ENCODE measurements around the gene PIGB. TPM values are rescaled to one million over a fixed set of nuclear protein-coding genes. Genes with fewer than 3 reads are reported as not detected.
"Not testable (repeated sequence)": the region's sequence is repeated elsewhere in the genome, so short reads cannot be mapped to it uniquely, and the experiment has no call there.

PIGB gene
- polyA plus RNA-seq, 3 donors, result 18.3 to 25.2 (median 18.7) TPM

DNA sequence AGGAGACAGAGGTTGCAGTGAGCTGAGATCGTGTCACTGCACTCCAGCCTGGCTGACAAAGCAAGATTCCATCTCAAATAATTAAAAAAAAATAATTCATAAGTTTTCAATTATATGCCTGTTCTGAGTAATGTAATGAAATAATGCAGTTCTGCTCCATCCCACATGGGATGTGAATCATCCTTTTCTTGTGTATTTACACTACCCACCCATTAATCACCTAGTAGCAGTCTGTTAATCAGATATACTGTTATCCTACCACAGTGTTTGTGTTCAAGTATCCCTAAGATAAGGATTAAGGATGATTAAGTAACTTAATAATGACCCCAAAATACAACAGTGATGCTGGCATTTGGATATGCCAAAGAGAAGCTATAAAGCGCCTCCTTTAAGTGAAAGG, 38.8 kb downstream of the PIGB start:
- DNase-seq (ENCODE audit: extremely low read depth in 1 of 11, low read depth in 9 of 11, low spot score in 4 of 11), result no peak

DNA sequence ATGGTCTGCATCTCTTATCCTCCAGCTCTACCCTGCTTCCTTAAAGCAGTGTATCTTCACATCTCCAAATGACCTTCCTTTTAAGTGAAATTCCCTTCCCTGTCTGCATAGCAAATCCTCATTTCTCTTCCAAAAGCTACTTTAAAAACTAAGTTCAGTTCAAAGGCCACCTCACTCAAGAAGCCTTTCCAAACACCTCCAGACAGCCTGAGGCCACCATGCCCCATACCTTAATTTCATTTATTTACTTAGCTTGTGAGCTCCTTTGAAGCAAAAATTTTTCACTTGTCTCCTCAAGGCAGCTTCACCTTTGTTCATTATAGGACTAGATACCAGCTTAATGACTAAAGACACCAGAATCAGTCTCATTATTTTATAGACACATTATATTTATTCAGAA, 39.4 kb downstream of the PIGB start:
- no peak for DNase-seq (ENCODE audit: extremely low read depth in 1 of 11, low read depth in 9 of 11, low spot score in 4 of 11)

DNA sequence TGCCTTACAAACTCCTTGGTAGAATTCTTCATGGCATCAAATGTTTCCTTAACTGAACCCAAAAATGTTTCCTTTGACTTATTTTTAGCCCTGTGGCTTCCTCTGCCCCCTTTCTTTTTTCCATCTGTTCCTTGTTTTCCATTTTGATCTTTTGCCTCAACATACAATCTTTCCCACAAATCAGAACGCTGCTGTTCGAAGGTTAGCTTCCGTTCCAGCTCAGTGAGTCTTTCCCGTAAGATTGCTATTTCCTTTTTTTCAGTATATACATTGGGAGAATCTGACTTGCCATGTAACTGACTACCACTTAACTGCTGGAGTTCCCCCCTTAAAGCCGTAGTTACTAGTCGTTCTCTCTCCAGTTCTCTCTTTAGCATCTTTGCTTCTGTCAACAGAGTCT, 41.2 kb downstream of the PIGB start:
- DNase-seq (ENCODE audit: extremely low read depth in 1 of 11, low read depth in 9 of 11, low spot score in 4 of 11), result no peak

DNA sequence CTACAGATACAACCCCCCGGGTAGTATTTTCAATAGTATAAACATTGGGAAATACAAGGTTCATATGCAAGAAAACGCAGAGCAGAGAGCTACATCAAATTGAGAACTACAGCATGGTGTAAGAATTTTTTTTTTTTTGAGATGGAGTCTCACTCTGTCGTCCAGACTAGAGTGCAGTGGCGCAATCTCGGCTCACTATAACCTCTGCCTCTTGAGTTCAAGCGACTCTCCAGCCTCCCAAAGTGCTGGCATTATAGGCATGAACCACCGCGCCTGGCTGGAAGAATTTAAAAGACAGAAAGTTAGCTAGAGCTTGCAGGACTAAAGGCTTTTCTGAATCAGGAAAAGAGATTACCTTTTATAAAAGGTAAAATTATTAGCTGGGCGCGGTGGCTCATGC, 42.0 kb downstream of the PIGB start:
- DNase-seq (ENCODE audit: extremely low read depth in 1 of 11, low read depth in 9 of 11, low spot score in 4 of 11), result no peak

DNA sequence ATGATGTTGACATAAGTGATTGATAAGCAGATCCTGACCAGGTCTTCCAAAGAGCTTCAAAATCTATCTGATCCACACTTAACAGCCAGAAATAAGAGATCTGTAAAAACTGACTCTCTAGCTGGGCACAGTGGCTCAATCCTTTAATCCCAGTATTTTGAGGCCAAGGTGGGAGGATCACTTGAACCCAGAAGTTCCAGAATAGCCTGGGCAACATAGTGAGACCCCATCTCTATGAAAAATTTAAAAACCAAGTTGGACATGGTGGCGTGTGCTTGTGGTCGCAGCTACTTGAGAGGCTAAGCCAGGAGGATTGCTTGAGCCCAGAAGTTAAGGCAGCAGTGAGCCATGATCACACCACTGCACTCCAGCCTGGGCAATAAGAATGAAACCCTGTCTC, 43.6 kb downstream of the PIGB start:
- DNase-seq (ENCODE audit: extremely low read depth in 1 of 11, low read depth in 9 of 11, low spot score in 4 of 11), result no peak

DNA sequence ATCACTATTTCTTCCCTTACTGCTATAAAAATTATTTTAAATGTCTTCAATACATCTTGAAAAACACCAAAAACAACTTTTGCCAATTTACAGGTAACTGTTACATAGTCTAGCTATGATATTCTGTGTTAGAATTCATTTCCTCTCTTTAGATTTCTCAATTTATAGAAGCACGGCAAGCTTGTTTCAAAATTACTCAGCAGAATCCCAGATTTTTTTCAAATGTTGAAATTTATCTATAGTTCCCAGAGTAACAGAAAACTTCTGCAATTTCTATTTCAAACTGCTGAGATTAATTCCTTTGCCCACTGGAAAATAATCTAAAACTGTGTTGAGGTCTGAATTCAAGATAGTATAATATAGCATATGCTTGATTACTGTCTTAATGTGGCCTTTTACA, 48.0 kb downstream of the PIGB start:
- no peak for DNase-seq (ENCODE audit: extremely low read depth in 1 of 11, low read depth in 9 of 11, low spot score in 4 of 11)

DNA sequence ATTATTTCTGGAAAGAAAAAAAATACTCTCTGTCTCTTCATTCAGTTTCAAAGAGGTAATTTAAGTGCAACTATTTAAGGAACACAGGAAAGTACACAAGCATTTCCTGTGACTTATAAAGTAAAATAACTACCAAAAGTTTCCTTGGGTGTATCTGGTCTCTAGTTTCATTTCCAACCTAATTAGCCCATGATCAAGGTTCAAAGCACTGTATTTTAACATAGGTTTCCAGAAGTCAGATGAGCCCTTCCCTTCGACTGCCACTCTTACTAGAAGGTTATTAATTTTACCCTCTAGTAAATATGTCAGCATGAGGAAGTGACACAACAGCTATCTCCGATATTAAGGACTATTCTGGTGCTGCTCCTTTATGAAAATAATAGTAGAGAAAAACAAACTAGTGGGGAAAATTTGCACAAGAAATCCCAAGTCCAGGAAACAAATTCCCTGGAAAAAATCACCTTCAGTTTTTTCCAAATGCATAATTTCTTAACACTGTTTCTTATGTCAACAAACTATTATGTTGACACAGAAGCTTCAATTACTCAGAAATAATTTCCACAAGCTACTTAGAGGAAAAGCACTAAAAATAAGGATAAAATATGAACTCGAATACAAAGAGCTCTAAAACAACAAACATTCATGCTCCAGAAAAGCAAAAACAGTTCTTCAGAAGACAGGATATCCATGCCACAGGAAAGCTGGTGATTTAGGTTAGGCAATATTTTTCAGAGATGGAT, 53.8 kb downstream of the PIGB start:
- no peak for DNase-seq (ENCODE audit: extremely low read depth in 1 of 11, low read depth in 9 of 11, low spot score in 4 of 11)

DNA sequence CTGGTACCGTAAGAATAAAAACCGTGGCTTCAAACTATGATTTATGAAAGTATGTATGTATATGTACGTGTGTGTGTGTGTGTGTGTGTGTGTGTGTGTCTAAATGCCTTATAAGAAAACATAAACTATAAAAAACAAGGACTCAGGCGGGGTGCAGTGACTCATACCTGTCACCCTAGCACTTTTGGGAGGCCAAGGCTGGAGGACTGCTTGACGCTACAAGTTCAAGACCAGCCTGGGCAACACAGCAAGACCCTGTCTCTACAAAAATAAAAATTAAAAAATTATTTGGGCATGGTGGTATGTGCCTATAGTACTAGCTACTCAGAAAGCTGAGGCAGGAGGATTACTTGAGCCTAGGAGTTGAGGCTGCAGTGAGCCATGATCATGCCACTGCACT, 60.1 kb downstream of the PIGB start:
- no peak for DNase-seq (ENCODE audit: extremely low read depth in 1 of 11, low read depth in 9 of 11, low spot score in 4 of 11)

DNA sequence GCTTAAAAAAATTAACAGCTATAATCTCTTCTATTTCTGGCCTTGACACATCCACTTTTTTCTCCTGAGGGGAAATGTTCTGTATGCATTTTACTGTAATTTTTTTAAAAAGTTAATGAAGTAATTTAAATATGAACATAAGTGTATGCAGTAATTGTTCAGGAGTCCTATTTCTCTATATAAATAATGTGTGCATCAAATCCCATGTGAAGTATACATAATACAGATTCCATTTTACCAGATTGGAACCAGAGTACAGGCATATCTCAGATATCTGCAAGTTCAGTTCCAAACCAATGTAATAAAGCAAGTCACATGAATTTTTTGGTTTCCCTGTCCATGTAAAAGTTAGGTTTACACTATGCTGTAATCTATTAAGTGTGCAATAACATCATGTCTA, 62.6 kb downstream of the PIGB start:
- DNase-seq (ENCODE audit: extremely low read depth in 1 of 11, low read depth in 9 of 11, low spot score in 4 of 11), result no peak

DNA sequence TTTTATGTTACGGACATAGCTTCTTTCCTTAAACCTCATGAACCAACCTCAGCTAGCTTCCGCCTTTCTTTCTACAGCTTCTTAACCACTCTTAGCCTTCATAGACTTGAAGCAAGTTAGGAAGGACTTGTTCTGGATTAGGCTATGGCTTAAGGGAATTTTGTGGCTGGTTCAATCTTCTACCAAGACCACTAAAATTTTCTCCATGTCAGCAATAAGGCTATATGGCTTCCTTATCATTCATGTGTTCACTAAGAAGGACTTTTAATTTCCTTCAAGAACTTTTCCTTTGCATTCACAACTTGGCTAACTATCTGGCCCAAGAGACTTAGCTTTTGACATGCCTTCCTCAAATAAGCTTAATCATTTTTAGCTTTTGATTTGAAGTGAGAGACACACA, 64.7 kb downstream of the PIGB start:
- no peak for DNase-seq (ENCODE audit: extremely low read depth in 1 of 11, low read depth in 9 of 11, low spot score in 4 of 11)

DNA sequence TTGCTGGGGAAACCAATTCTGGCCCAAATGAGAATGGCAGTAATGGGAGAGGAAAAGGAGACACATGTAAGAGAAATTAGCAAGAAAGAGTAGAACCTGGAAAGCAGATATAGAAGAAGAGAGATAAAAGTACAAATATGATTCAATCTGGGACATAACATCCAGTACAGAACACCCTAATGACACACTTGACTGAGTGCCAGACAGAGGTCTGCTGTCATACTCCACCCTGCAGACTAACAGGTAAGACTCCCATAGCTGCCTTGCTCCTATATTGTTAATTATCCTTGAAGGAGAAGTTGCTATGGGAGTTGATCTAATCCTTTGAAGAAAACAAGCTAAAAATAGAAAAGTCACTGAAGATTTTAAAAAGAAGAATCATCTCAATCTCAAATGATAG, 68.0 kb downstream of the PIGB start:
- DNase-seq (ENCODE audit: extremely low read depth in 1 of 11, low read depth in 9 of 11, low spot score in 4 of 11), result no peak

DNA sequence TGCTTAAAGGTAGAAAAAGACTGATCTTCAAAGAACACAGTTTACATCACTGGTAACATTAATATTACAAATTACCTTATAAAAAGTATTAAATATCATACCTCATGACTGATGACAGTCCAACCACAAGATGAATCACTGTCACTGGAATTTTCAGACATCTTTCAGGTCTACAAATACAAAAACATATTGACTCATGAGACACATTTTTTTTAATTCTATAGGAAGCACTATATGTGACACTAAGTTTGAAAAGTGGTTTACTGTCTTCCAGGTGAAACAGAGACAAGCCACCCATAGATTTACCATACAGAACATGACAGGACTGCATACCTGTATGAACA, 70.2 kb downstream of the PIGB start:
- no peak for DNase-seq (ENCODE audit: extremely low read depth in 1 of 11, low read depth in 9 of 11, low spot score in 4 of 11)

DNA sequence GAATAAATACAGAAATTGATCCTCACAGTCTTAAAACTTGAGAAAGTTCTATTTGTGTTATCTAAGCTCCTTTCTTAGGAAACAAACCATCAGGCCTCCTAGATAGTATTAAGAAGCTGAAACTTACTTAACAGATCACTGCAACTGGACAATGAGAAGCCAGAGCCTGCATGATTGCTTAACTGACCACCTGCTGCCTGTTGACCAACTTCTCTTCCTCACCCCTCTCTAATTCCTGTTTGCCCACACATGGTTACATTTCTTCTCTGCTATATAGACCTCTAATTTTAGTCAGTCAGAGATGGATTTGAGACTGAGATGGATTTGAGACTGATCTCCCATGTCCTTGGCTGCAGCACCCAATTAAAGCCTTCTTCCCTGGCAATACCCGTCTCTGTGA, 75.7 kb downstream of the PIGB start:
- DNase-seq (ENCODE audit: extremely low read depth in 1 of 11, low read depth in 9 of 11, low spot score in 4 of 11), result no peak

DNA sequence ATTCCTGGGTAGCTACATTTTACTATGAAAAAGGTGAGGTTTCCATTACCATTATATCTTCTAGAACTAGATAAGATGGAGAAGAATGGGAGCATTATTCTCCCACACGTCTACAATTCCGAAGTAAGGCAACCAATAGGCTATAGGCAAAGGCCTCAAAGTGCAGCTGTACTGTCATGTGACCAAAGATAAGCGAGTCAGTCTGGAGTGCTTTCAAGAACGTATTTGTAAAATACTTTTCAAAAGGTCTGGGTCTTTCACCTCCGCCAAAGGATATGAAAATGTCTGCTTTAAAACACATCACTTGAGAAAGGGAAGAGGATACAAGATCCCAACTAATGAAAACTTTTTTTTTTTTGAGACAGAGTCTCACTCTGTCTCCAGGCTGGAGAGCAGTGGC, 79.2 kb downstream of the PIGB start:
- DNase-seq (ENCODE audit: extremely low read depth in 1 of 11, low read depth in 9 of 11, low spot score in 4 of 11), result no peak

DNA sequence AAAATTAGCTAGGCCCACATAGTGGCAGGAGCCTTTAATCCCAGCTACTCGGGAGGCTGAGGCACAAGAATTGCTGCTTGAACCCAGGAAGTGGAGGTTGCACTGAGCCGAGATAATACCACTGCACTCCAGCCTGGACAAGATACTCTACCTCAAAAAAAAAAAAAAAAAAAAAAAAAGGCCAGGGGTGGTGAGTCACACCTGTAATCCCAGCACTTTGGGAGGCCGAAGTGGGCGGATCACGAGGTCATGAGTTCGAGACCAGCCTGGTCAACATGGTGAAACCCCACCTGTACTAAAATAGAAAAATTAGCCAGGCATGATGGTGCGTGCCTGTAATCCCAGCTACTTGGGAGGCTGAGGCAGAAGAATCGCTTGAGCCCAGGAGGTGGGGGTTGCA, 81.0 kb downstream of the PIGB start:
- DNase-seq (ENCODE audit: extremely low read depth in 1 of 11, low read depth in 9 of 11, low spot score in 4 of 11), result not testable (repeated sequence)

DNA sequence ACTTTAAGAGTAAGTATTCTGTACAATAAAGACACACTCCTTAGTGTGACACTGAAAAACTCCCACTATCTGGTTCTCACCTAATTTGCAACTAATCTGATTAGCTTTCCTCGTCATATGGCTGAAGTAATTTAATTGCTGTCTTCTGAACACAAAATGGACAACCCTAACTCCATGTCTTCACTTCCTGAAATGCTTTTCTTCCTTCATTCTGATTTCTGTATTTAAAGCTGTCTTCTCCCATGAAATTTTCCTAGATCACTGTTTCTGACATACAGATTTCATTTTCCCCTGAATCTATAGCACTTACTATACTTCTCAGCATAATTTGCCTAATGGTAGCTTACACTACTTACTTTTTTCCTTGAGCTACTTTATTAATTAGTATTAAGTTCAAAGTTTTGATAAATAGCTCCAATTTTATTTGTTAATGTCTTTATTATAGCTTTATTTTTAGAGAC, 82.8 kb downstream of the PIGB start:
- DNase-seq (ENCODE audit: extremely low read depth in 1 of 11, low read depth in 9 of 11, low spot score in 4 of 11), result no peak

DNA sequence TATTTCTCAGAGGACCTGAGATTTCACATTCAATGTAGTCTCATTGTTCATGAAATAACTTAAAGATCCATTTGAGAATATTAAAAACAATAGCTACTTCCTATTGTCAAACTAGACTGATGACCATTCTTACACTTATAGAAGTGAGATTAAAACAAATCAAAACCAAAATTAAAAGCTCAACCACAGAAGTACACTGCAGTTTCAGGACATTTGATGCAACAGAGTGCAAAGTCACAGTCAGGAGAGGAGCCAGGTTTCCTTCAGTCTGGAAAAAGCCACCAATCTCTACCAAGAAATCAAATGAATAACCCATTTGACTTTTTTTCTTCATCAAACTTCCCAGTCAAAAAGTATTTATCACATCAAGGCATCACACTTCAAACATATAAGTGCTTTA, 83.7 kb downstream of the PIGB start:
- DNase-seq (ENCODE audit: extremely low read depth in 1 of 11, low read depth in 9 of 11, low spot score in 4 of 11), result no peak

DNA sequence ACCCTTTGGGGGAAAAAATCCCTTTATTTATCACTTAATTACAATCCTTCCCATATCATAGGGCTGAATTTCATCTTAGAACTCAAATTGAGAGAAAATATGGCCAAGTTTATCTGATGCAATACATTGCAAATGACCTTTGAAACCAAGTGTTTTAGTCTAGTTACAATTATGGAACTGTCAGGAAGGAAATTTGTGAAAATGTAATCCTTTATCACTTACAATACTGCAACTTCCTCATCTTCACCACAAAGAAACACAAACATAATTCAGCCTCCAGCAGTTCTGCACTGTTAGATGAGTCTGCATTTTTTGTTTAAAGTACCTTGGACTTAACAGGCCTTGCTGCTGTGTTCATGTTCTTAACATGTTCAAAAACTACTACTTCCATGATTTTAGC, 84.5 kb downstream of the PIGB start:
- no peak for DNase-seq (ENCODE audit: extremely low read depth in 1 of 11, low read depth in 9 of 11, low spot score in 4 of 11)
